Stimulated activated CD4-positive, alpha-beta T cell treated with anti-CD3 and anti-CD28 coated beads, Interleukin-4, amount 100 ng/mL, for 48 hours (primary cell): ENCODE data around the gene BCAN.

Experiments
- DNase-seq, 2 donors: peaks; one replicate each; pipeline ENCODE4 v3.0.0-alpha.2; 2020; ENCODE audit warnings: low read depth in 2 of 2

Gene BCAN

DNA sequence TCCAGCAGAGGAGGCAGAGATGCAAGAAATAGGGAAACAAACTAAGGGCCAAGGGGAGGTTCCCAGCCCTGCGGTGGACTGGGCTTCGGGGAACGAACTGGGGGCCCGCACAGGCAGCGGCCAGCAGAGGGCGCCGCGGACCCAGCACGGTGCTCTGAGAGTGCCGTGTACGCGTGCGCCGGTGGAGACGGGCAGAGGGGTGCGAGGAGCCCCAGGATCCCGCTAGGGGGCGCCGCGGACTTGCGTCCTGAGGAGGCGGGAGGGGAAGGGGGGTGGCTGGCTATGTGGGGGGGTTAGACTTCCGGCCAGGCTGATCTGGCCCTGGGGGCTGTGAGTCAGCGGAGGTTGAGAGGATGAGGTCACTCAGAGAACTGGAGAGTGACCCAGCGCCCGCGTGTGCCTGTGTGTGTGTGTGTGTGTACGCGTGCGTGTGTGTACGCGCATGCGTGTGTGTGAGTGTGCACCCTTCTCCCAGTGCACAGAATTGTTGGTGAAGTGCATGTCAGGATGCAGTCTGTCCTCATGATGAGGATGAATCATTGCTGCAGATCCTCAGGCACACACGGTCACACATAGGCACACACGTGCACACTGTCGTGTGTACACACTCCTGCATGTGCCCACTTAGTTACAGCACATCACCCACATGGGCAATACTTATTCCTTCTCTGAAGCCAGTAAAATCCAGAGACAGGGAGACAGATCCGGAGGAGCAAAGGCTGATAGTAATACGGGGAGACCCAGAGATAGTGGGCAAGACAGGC lies 18.3 kb downstream of the BCAN start:
- peak; percentile 95 to 97 for DNase-seq

DNA sequence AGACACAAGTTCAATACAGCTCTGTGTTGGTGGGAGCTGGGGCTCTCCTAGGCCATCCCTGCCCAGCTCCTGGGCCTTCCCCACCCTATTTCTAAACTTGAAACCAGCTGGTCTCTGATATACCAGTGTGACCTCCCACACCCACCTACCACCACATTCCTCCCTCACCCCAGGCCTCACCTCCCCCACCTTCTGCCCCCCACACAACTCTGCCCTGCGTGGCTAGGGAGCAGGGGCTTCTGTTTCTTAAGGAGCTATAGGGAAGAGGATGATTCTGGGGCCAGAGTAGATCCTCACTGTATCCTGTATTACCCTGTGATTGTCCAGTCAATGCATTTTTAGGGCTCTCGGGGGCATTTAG lies 18.8 kb downstream of the BCAN start:
- no peak for DNase-seq

DNA sequence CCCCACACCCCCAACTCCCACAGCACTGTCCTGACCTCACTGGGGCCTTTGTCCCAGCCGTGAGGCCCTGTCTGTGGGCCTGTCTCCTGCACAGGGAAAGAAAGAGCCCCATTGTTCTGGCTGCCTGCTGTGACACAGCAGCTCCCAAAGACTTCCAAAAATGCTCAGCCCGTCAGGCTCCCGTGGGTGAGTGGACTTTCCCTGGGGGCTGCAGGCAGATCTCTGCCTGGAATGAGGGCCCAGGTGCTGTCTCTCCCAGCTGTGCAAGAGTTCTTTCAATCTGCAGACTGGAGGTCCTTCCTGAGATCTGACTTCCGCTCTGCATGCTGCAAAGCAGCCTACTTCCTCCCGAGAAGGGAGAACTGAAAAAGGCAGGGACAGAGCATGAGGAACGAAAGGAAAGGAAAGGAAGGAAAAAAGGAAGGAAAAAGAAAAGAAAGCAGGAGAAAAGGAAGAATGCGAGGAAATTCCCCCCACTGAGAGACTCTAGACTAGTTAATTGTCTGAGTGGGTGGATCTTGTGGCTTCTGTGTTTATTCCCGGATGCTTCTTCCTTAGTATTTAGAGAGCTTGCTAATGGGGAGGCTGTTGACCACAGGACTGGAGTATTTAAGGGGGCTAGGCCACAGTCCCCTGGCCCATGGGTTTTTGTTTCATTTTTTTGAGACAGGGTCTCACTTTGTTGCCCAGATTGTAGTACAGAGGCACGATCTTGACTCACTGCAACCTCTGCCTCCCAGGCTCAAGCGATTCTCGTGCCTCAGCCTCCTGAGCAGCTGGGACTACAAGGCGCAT lies 20.3 kb downstream of the BCAN start:
- DNase-seq: no peak

DNA sequence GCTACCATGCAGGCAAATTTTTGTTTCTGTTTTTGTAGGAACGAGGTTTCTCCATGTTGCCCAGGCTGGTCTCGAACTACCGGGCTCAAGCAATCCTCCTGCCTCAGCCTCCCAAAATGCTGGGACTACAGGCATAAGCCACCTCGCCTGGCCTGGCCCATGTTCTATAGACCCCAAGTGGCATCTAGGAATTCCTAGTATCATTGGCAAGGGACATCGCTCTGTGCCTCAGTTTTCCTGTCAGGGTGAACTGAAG lies 20.8 kb downstream of the BCAN start:
- DNase-seq: no peak

DNA sequence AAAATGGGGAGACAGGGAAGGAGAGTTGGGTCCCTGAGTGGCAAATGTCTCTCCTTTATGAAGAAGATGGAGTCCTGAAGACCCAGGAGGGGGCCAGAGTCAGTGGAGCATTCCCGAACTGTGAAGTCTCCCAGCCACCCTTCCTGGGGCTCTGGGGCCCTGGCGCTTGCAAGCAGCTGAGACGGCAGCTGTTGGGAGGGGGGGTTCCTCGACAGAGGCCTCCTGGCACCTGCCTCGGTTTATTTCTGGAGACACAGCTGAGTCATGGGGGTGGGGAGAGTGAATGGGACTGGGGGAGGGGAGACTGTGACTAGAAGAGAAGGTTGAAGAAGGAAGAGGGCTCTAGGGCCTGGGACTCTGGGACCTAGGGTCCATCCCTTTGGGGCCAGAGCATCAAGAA lies 21.3 kb downstream of the BCAN start:
- no peak for DNase-seq

DNA sequence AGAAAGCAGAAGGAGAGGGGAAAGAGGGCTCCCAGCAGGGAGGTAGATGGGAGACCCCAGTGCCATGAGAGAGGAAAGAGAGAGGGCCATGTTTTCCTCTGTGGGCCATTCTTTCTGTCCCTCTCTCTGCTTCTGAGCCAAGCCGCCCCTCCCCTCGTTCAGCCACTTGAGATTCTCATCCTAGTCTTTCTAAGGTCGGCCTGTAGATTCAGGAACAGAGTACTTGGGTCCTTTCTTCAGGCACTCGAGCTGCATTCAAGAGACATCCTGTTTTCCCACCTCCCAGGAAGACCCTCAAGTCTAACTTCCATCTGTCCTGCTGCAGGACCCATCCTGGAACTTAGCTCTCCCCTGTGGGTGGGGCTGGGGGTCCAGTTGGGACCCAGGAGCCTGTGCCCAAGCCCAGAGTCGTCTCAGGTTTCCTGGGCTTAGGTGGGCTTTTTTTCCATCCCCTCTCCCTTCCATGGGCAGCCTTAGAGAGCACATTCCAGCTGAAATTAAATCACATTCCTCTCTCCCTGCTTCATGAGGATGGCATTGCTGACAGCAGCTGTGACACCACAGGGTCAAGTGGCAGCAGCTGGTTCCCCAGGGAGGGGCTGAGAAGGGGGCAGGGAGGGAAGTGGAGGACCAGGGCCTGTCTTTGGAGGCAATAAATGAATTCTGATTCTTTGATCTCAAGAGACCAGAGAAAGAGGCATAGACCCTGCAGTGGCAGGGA lies 22.3 kb downstream of the BCAN start:
- no peak for DNase-seq

DNA sequence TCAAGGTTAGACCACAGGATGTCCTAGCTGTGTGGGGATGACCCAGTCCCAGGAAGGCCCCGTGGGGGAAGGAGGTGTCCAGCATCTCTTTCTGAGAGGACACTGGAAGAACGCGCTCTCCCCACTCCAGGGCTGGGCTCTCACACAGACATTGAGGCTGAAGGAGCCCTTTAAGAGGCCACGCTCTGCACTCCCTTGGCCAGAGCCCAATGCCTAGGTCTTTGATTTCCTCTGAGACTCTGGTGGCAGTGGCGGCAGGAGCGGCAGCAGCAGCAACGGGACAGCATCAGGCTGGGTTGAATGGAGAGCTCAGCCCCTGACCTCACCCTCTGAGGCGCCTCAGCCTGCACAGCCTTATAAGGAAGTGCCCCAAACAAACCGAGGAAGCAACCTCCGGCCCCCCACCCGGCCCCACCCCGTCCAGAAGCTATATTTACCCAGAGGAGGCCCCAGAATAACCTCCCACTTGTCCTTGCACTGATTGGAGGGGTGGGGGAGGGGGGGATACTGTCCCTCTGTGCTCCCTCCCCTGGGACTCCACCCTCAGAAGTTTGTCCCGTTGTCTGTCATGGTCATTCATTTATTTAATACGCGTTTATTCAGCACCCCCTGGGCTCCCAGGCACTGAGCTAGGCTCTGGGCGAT lies 23.0 kb downstream of the BCAN start:
- DNase-seq: no peak

DNA sequence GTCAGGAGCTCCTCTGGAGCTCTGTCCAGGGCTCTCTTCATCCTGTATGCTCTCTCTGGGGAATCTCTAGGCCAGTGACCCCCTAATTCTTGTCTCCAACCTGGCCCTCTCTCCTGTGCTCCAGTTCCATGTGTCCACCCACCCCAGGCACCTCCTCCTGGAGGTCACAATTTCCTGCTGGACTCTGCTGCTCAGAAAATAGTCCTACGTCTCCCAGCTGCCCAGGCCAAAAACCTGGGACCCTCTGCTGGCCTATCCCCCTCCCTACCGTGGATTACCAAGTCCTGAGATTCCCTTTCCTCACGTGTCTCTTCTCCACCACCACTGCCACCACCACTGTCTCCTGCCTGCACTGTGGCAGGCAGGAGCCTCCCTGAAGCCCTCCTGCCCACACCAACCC lies 23.6 kb downstream of the BCAN start:
- no peak for DNase-seq

DNA sequence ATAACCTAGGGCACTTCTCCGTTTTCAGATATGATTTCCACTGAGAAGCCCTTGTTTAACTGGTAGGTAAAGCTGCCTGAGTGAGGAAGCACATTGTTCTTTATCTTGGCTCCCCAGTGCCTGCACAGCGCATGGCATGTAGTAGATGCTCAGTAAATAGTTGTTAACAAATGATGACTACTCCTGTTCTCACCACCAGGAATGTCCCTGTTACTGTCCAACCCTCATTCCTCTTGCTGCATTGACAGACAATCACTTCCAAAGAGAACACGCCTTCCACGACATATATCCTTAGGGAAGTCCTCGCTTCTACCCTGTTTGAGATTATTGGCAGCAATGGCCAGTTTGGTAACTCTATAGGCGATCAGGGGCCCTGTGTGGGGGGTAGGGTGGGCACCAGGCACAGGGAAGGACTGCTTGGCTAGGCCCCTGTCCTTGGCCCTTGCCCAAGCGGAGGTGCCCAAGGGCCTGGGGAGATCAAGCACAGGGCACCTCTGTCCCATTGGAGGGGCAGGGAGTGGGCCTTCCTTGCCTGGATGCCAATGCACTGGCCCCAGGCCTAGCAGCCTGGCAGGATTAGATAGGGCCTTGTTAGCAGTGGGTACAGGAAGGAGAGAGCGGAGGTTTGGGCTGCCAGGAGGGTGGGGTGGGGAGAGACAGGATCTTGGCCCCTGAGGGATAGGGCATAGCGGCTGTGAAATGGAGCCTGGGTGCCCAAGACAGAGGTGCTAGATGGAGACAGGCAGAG lies 25.1 kb downstream of the BCAN start:
- no peak for DNase-seq

DNA sequence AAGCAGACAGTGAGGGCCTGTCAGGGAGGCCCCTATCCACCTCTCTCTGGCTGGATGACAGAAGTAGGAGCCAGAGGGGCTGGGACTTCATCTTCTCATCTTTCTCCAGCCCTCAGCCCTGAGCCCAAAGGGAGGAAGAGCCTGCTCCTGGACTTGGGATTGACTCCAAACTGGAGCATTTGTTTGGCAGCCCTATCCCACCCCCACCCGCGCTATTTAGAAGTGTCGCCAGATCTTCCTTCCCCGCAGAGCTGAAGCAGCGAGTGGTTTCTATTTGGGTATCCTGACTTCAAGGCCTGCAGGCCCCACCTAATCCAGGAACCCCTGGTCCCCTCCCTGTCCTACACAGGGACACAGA lies 25.7 kb downstream of the BCAN start:
- DNase-seq: no peak

DNA sequence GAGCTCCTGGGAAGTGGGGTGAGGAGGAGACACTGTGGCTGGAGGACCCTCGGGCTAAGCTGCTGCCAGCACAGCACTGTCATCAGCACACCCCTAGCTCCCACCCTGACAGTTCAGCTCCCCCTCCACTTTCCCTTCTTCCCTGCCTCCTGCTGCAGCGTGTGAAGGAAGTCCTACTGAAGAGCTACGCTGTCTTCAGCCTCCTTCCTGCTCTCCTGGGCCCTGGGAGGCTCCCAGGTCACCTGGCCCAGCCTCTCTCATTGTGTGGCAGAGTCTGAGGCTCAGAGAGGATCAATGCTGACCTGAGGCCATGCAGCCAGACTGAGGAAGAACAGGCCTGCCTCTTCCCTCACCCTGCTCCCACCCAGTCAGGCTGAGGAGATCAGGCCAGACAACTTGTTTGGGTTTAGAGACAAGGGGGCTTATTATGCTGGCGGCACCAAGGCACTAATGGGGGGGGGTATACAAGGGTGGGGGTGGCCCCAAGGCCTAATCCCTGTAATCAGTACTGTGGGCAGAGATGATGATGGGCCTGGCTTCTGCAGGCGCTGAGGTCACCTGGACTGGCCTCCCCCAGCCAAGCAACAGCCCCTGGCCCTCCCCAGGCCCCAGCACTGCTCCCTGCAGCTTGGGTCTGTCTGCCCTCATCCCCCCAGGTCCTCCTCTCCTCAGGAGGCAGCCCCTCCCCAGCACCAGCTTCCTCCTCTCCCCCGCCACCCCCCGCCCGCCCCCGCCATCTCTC lies 26.2 kb downstream of the BCAN start:
- no peak for DNase-seq

DNA sequence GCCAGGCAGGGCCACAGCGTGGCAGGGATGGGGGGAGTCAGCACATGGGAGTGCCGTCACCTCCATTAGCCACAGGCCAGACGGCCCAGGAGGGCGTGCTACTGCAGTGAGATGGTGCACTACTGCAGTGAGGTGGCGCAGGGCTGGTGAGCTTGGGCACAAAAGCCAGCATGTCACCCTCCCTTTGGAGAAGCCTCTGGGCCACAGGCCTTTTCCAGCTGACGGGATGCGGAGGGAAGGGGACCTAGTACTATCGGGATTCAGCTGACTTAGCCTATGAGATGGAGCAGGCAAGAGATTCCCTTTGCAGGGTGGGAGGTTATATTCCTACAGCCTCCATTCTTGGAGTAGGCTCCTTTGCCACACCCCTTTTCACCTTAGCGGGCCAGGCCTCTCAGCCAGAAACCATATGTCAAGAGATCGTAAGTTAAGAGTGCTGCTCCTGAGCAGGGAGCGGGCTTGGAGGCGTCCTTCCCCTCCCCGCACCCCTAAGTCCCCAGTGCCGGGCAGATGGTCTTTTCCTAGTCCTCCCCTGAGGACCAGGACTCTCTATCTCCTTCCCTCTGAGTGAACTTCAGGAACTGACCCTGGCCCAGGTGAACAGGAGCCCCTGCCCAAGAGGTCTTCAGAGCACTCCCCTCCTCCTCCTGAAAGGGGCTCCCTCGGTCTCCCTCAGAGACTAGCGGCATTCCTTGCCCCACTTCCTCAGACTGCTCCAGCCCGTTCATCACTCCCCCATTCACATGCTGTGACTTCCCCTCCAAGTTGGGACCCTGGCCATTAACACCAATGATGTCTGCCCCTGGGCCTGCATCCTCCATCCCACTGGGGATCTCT lies 27.1 kb downstream of the BCAN start:
- no peak for DNase-seq

DNA sequence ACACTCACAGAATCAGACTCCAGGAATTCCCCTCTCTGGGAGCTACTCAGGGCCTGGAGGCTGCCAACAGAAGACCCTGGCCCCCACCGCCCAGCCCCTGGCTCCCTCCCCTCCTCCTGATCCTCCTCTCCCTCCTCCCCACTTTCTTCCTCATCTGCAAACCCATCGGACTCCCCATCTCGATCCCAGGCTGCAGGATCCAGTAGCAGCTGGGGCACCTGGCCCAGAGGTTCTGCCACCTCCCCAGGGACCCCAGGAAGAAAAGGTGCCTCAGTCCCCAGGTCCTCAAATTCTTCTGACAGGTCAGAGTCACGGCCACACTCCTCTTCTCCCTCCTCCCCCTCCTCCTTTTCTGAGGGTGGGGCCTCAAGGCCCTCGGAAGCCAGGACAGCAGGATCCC lies 27.9 kb downstream of the BCAN start:
- DNase-seq: no peak

DNA sequence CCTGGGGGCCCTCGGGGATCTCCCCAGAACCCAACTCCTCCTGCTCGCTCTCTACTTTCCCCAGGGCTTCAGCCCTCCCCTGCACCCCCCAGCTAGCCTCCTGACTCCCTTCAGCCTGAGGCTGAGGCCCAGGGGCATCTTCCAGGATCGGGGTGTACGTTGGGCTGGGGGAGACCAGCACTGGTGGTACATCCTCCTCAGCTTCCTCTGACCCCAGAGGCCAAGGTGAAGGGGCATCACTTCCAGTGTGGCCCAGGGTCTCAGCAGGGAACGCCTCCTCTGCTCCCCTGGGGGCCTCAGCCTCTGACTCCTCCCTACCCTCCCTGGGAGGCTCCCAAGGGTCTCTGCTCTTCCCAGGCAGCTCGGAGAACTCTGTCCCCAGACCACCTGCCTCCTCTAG lies 28.4 kb downstream of the BCAN start:
- no peak for DNase-seq

DNA sequence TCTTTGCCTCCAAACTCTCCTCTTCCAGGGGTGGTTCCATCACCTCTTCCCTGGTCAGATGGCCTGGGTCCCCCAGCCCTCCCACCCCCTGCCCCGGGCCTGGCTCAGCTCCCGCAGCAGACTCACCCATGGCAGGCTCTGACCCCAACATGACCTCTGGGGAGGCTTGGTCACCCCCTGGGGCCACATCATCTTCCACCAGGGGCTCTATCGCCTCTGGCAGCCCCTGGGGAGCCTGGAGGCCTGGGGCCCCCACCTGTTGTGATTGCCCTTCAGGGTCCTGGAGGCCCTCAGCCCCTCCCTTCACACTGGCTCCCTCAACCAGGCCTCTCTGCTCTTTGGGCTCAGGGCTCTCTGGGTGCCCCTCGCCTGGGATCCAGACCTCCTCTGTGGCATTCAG lies 28.9 kb downstream of the BCAN start:
- no peak for DNase-seq

DNA sequence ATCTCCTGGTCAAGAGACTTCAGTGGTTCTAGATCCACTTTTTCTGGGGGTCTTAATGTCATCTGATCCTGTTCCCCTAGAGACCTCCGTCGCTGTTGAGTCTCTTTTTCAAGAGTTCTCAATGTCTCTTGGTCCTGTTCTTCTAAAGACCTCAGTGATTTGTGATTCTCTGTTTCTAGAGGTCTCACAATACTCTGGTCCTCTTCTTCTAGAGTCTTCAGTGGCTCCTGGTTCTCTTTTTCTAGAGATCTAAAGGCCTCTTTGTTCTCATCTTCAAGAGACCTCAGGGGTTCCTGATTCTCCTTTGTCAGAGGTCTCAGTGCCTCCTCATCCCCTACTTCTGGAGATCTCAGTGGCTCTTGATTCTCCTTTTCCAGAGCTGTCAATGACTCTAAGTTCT lies 29.9 kb downstream of the BCAN start:
- no peak for DNase-seq

DNA sequence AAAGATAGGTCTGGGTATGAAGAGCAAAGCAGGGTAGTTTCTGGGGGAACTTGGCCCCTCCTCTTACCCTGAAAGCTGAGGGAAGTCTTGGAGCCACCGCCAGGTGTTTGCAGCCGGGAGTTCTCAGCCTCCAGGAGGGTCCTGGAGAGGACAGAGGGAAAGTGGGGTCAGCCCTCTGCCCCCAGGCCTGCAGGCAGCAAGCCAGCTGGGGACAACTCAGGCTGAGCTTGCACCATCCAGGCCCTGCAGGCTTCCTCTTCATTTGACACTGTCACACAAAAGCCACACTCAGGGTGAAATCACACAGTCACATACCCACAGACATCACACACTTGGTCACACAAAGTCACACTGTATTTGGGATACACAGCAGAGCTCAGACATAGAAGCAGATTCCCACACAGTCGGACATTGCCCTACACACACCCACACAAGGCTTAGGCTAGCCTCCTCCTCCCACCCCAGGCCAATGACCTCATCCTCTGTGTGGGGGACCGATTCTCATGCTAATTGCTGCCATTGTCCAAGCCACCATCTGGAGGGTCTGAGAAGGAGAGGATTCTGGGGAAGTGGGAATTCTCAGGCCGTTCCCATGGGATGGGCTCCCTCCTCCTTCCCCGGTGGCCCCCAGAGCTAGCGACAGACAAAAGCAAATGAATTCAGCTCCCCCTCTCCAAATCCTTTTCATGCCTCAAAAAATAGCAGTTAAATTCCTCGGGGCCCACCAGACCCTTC lies 31.6 kb downstream of the BCAN start:
- no peak for DNase-seq

DNA sequence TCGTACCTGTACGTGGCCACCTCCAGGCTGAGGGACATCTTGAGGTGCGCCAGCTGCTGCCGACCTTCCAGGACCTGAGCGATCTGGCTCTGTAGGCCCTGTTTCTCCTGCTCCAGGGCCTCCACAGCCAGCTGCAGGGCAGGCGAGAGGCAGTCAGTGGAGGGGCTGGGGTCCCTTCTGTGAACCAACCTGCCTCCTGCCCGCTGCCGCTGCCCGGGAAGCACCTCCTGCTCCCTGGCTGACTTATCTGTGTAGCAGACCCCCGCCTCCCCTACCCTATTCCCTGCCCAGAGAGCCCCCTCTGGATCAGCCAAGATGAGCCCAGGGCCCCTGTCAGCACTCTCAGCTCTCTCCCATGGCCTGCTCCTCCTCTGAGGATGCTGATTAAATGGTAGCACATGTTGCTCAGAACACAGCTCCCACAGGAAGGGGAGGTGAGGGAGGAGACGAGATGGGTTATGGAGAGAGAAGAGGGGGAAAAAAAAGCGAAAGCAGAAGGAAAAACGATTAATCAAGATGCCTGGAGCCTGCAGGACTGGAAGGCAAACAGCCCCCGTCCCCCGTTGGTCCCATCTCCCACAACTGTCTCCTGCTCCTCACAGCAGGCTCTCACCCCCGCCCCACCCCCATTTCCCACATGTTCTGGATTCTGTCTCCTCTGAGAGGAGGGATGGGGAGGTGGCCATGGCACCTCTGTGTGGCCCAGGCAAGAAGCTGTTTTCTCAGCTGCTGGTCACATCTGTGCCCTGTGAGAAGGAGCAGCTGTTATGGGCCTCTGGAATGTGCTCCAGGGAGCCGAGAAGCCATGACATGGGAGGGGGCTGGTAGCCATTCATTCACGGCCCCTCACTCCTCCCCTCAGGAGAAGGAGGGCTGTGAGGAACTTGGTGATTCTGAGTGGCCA lies 33.5 kb downstream of the BCAN start:
- no peak for DNase-seq
